Measurements from ENCODE around the gene PRSS21.

The PRSS21 gene

DNA sequence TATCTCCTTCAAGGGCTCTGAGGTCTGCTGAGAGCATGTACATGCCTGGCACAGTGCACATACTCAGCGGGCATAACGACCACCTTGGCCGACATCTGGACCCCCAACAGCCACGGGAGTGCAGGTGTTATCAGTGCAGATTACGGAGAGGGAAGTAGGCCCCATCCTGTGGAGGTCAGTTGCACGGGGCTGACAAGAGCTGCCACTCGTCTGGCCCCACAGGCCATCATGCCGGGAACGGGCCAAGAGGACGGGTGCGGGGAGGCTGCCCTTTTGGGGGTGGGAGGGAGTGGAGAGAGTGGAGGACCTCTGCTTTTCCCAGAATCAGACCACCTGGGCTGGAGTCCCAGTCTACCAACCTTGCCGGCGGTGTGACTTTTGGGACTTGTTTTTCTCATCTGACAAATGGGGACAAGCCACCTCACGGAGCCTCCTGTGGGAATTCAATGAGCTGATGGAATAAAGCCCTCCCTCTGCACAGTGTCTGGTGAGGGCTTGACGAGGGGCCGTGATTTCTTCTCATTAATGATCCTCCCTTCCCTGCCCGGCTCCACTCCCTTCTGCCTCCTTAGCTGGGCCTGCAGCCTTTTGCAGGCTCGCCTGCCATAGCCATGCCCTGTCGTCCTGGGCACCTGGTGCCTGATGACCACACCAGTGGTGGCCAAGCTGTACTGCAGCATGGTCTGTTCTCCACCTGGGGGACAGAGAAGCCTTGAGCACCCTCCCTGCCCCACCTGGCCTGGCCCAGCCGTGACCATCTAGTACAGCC, 34.3 kb upstream of the PRSS21 start:
- Histone ChIP-seq H3K4me1 (ENCODE audit: control insufficient read depth, insufficient read depth, low read length) (peaks cover 2% of the 10 kb centered on the region; the same call in 1 of the 2 replicates), H3K9me3 (ENCODE audit: control insufficient read depth, insufficient read depth, low read depth, low read length) (no peaks in the 10 kb centered on the region), H3K4me3 (ENCODE audit: low read depth, low read length) (no peak overlapping the region), H3K27ac (ENCODE audit: extremely low read depth, low read depth, low read length) (no peak overlapping the region), H3K36me3 (ENCODE audit: control insufficient read depth in 2 of 2, insufficient read depth in 1 of 2, low read length in 2 of 2) (no peaks in the 10 kb centered on the region)
- ChIA-PET CTCF (interaction anchor here (0.6 to 0.7 kb wide), 3 partner anchors 20 to 88 kb away, joined by 3 to 5 read pairs (median 4); no protein-coding TSS in a partner anchor), POLR2A (interaction anchor here (0.6 to 1.2 kb wide), 2 partner anchors 30 to 117 kb away, joined by 3 read pairs; partner anchors contain the start of gene SRRM2)
- no peak for TF ChIP-seq ZFP69B (tag by site-specific recombination; IDR thresholded peaks at IDR 0.05)
- TF ChIP-seq CTCF (tag by site-specific recombination; IDR thresholded peaks at IDR 0.05), result 0 out of 2 replicates have a peak, but pooled peaks have one; percentile 13
- TF ChIP-seq ZNF629 (tag by site-specific recombination; IDR thresholded peaks at IDR 0.05), result no peak
- TF ChIP-seq ZNF391 (tag by site-specific recombination; IDR thresholded peaks at IDR 0.05; ENCODE audit: borderline replicate concordance, low read depth), result no peak
- no peak for TF ChIP-seq ZNF677 (tag by site-specific recombination; IDR thresholded peaks at IDR 0.05)
- peak; percentile 54; the same call in 1 of the 2 replicates for TF ChIP-seq WT1 (tag by site-specific recombination; IDR thresholded peaks at IDR 0.05)

GRCh38 chr16:2783581-2784357, 33.3 kb upstream of the PRSS21 start:
- POLR2A ChIA-PET, result no interaction called here
- no peaks in the 10 kb centered on the region for H3K9me3 ChIP-seq (ENCODE audit: control insufficient read depth, insufficient read depth, low read depth, low read length)
- H3K4me1 ChIP-seq (ENCODE audit: control insufficient read depth, insufficient read depth, low read length), result no peaks in the 10 kb centered on the region
- no peak overlapping the region for H3K27ac ChIP-seq (ENCODE audit: extremely low read depth, low read depth, low read length)
- TF ChIP-seq ZNF239 (tag by site-specific recombination; IDR thresholded peaks at IDR 0.05) (no peak), ZNF140 (tag by site-specific recombination; IDR thresholded peaks at IDR 0.05) (no peak), MEIS1 (CRISPR knock-in tag; IDR thresholded peaks at IDR 0.05; ENCODE audit: borderline replicate concordance) (no peak), ZNF394 (tag by site-specific recombination; IDR thresholded peaks at IDR 0.05; ENCODE audit: borderline replicate concordance) (no peak), ZNF26 (tag by site-specific recombination; IDR thresholded peaks at IDR 0.05) (no peak), KLF16 (tag by site-specific recombination; IDR thresholded peaks at IDR 0.05) (no peak), REPIN1 (tag by site-specific recombination; IDR thresholded peaks at IDR 0.05; ENCODE audit: low read depth) (no peak), ZSCAN4 (tag by site-specific recombination; IDR thresholded peaks at IDR 0.05) (no peak), SP2 (tag by site-specific recombination; IDR thresholded peaks at IDR 0.05) (no peak), TCF7L2 (IDR thresholded peaks at IDR 0.05; ENCODE audit: borderline replicate concordance, low read depth, low read length) (no peak), ZNF596 (tag by site-specific recombination; IDR thresholded peaks at IDR 0.05) (no peak), SP3 (tag by site-specific recombination; IDR thresholded peaks at IDR 0.05) (no peak), KLF17 (tag by site-specific recombination; IDR thresholded peaks at IDR 0.05) (no peak), ZFP3 (tag by site-specific recombination; IDR thresholded peaks at IDR 0.05; ENCODE audit: low read depth) (no peak)
- TF ChIP-seq, protein P1, sequence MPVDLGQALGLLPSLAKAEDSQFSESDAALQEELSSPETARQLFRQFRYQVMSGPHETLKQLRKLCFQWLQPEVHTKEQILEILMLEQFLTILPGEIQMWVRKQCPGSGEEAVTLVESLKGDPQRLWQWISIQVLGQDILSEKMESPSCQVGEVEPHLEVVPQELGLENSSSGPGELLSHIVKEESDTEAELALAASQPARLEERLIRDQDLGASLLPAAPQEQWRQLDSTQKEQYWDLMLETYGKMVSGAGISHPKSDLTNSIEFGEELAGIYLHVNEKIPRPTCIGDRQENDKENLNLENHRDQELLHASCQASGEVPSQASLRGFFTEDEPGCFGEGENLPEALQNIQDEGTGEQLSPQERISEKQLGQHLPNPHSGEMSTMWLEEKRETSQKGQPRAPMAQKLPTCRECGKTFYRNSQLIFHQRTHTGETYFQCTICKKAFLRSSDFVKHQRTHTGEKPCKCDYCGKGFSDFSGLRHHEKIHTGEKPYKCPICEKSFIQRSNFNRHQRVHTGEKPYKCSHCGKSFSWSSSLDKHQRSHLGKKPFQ (tag by site-specific recombination; IDR thresholded peaks at IDR 0.05), result no peak
- no peak overlapping the region for H3K4me3 ChIP-seq (ENCODE audit: low read depth, low read length)
- CTCF ChIA-PET, result interaction anchor here (0.7 to 1.1 kb wide), 2 partner anchors 21 to 89 kb away, joined by 3 to 4 read pairs; no protein-coding TSS in a partner anchor
- H3K36me3 ChIP-seq (ENCODE audit: control insufficient read depth in 2 of 2, insufficient read depth in 1 of 2, low read length in 2 of 2), result no peaks in the 10 kb centered on the region
